Activated CD8-positive, alpha-beta memory T cell treated with anti-CD3 and anti-CD28 coated beads, Interleukin-2, amount 50 U/mL, for 24 hours (primary cell): Measurements from ENCODE around the gene LSM6.

Experiments used
- DNase-seq: peaks from one replicate; pipeline ENCODE4 v3.0.0-alpha.2; 2020; ENCODE audit errors: extremely low read depth

Gene LSM6

GRCh38 chr4:146175541-146176453, at the start of gene LSM6:
LSM6 (plus strand) TSS chr4:146175718; CDS start chr4:146182922, 7,204 bp downstream.
- DNase-seq, result peak; percentile 57

- DNase-seq, result no peak
Observed at GRCh38 chr4:146132445-146132844, 43.1 kb upstream of the LSM6 start.

DNA sequence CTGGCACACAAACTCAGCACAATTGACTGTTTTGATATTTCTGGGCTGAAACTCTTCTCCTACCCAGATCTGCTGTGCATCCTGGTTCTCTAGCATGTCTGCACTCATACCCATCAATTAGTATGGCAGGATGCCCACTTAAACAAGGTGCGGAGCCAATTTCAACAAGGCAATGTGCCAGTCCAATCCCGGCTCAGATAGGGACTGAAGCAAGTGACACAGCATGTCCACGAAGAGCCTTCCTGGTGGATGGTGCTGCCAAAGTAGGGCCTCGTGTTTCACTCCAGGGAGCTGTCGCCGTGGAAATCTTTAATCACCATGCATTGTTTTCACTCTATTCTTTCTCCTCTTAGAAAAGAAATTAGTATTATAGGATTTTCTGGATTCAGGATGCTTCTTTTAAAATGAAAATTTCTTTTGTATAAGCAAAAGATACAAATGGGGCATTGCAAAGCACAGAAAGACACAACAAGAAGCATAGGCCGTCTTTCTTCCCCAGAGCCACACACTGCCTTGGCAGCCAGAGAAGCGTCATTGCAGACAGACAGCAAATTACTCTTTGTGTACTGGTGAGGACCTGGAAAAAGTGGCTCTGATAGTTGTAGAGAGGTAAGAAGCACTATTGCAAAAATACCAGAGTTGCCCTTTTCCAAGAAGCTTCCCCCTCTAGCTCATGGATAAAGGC, 40.6 kb upstream of the LSM6 start:
- no peak for DNase-seq

DNA sequence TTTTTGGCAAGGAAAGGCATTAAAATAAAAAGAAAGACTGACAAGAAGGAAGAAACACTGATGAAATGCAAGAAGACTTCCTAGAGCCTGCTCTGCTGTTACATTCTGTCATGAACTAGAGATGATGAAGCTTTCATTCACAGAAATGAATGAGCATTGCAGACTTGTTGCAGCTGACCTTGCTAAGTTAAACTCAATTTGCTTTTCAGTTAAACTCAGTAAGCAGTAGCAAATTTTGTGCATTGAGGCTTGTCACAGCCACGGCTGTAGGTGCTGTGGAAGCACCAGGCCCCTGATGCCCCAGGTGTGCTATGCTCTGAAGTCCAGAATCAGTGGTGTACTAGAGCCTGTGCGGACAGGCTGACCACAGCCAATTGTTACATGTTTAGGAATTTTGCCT, 39.6 kb upstream of the LSM6 start:
- no peak for DNase-seq

- no peak for DNase-seq
Observed at GRCh38 chr4:146142768-146143167, 32.8 kb upstream of the LSM6 start.

- no peak for DNase-seq
Observed at GRCh38 chr4:146143888-146144287, 31.6 kb upstream of the LSM6 start.

DNA sequence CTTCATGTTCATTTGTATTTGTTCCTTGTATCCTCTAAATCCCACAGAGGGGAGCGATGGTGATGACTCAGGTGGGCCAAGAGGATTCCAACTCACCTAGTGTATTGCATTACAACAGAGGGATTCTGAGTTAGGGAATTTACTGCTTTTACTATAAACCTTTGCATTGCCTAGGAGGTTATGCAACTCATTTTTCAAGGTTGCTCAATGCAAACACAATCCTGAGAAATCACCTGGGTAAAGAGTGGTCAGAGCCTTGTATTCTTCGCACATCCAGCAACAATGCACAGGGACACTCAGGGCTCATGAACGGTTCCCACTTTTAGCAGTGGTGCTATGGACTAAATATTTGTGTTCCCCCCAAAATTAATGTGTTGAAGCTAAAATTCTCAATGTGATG, 28.6 kb upstream of the LSM6 start:
- no peak for DNase-seq

GRCh38 chr4:146148021-146148420, 27.5 kb upstream of the LSM6 start:
- DNase-seq, result no peak

DNA sequence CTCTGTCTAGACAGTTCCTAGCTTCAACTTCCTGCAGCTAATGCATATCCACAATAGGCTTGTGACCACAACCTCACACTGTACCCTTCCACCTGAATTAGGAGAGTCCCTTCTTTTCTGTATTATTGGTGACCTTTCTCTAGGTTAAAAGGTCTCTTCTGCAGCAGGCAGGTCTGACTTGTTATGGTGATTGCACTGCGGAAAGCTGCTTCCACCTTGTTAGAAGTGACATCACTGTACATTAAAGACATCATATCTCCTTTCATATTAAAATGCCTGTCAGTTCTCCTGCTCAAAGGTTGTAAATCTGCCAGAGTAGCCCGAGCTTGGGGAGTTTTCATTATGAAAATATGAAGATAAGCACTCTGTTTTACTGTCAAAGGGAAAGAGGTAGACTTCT, 21.5 kb upstream of the LSM6 start:
- no peak for DNase-seq

DNA sequence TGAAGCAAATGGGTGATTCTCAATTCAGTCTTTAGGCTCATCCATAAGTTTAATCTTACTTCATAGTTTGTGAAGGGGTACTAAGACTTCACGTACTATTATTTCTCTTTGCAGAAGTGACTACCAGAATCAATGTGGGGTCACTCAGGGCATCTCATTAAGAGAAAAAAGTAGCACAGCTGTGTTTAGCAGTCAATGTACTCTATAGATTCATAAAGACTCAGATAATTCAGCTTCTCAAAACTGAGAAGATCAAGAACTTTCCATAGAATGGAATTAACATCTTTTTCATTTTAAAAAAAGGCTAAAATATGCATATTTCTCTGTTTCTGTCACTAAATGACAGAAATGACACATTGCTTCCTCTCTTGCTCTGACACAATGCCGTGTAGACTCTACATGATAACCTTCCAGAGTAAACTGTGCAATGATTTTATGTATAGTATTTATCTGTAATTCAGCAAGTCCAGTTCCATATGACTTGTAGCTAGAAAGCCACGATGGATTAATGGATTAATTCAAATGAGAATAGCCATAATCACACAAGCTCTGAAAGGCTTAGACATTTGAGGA, 20.3 kb upstream of the LSM6 start:
- no peak for DNase-seq

- DNase-seq, result no peak
Observed at GRCh38 chr4:146158036-146158745, 17.3 kb upstream of the LSM6 start.

DNA sequence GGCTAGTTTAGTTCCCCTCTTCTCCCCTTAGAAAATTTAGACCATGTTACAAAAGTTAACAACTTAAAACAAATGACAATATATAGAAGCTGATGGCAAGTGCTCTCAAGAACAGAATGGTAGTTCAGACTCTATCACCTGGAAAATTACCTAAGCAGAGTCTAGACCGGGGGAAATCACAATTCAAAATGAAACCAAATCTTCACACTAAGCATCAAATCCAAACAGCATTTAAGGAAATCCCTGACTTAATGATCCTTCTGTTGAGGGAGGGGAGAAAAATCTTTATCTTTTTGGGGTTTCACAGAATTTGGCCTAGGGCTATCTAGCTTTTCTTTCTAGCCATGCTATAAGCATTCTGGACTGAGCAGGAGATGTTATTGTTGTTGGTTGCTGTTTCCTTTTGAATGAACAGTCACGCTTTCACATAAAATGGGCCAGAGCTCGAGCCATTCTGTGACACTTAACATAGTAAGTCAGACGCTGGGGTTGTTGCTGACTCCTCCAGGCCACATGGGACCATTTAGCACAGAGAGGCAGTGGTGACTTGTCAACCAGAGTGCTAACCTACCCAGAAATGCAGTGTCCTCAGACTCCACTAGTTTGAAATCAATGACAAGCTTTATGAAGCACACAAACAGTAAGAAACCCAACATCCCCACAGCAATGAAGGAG, 16.0 kb upstream of the LSM6 start:
- no peak for DNase-seq

DNA sequence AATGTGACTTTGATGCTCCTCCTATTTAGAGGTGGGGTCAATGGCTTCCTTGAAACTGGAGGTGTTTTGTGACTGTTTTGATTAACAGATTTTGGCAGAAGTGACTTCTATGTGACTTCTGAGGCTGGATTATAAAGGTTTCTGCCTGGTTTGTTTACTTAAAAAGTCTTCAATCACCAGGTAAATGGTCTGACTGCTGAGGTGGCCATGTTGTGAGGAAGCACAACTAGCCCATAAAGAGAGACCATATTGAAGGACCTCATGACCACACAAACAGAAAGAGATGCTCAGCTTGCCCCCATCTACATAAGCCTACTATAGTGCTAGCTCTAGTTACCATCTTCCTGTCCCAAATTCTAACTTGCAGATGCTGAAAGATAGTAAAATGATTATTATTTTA, 14.3 kb upstream of the LSM6 start:
- DNase-seq, result no peak

DNA sequence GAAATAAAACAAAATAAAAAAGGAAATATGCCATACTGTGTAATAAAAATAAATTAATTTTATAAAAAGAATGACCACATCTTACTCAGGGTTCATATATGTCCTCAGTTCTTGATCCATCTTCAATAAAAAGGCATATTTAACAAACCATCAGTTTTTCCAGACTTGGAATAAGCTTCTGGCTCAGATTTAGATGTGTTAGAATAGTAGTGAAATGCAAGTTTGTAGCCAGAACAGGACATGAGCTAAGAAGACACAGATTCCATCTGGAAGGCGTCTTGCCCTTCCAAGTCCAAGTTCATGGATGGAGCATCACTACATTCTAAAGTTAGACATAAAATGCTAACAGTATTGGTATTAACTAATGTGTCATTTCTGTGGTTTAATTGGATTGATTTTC, 10.3 kb upstream of the LSM6 start:
- no peak for DNase-seq

GRCh38 chr4:146165840-146166239, 9.7 kb upstream of the LSM6 start:
- DNase-seq, result no peak

GRCh38 chr4:146170149-146170548, 5.4 kb upstream of the LSM6 start:
- DNase-seq, result no peak

GRCh38 chr4:146176891-146177290, 1.4 kb downstream of the LSM6 start:
- DNase-seq, result no peak

- no peak for DNase-seq
Observed at GRCh38 chr4:146178126-146178525, 2.6 kb downstream of the LSM6 start.

DNA sequence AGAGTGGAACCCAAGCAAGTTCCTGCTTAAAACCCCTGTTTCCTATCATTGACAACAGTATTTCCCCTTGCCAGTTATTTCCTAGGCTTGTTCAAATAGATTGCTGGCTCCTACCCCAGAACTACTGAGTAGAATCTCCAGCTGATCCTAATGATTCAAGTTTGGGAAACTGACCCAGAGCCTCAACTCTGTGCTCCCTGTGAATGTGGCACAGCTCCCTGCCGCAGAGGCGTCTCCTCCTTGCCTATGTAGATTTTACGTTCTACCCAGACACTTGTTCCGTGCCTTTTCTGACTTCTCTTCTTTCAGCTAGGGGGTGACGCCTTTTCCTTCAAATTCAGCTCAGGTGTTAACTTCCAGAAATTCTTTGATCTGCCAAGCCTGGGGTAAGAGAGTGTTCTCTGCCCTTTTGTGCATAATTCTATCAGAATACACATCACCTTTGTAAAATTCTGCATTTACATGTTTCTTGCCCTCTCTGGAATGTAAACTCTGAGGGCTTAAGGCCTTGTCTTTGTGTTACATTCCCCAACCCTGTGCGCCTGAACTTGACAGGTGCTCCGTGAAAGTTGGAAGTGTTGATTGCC, 4.4 kb downstream of the LSM6 start:
- DNase-seq, result no peak

DNA sequence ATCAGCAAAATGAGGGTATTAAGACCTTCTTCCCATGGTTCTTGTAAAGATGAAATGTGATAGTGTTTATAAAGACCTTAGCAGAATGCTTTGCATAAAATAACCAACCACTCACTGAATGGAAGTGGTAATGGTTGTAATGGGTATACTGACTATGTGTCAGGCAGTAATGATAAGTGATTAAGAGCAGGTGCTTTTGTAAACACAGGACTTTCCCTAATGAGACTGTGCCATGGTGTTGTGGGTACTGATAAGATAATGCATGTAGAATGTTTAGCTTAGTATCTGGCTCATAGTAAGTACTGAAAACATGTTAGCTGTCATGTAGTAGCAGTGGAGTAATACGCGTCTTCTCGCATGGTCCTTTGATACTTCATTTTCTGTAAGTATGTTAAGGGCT, 6.9 kb downstream of the LSM6 start:
- DNase-seq, result no peak

DNA sequence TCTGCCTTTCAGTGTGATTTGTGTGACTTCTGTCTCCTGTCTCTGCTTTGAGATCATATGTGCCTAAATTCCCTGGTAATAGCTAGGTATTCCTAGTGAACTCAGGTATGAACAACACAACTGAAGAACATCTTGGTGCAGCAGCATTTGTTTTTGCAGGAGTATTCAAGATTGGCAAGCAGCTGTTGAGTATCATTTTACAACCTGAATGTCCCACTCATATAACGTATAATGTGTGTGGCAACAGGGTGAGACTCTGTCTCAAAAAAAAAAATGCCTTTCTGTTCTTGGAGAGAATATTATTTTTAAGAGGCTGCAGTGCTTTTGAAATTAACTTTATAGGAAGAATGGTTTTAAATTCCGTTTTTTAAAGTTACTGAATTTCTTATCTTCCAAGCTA, 7.7 kb downstream of the LSM6 start:
- DNase-seq, result no peak
